GM21528 (cell line): Measurements from ENCODE around the gene GARIN3.
"Not testable (repeated sequence)": the region's sequence is repeated elsewhere in the genome, so short reads cannot be mapped to it uniquely, and the experiment has no call there.

Source experiments
- ATAC-seq: cut with Tn5 transposase; IDR thresholded peaks from one replicate; pipeline ENCODE4 v1.9.1; 2021; ENCODE audit warnings: mild to moderate bottlenecking, moderate library complexity; ENCODE audit not compliant: unreplicated experiment, low FRiP score

GARIN3 gene

GRCh38 chr5:157186309-157187045 lies 20.4 kb upstream of the GARIN3 start:
- no peak for ATAC-seq

- not testable (repeated sequence) for ATAC-seq
Measured at GRCh38 chr5:157185122-157185521, 19.1 kb upstream of the GARIN3 start.

- ATAC-seq: no peak
Measured at GRCh38 chr5:157184117-157184670, 18.1 kb upstream of the GARIN3 start.

- ATAC-seq: no peak
Measured at GRCh38 chr5:157182143-157182757, 16.2 kb upstream of the GARIN3 start.

GRCh38 chr5:157180374-157181264 lies 14.6 kb upstream of the GARIN3 start, which contains the start of gene ITK:
Gene ITK (plus strand): TSS chr5:157180840. CDS start chr5:157180978, 138 bp downstream.
- ATAC-seq: no peak

- no peak for ATAC-seq
Measured at GRCh38 chr5:157178966-157179365, 12.9 kb upstream of the GARIN3 start.

- no peak for ATAC-seq
Measured at GRCh38 chr5:157177953-157178352, 11.9 kb upstream of the GARIN3 start.

- ATAC-seq: no peak
Measured at GRCh38 chr5:157175071-157175612, 9.1 kb upstream of the GARIN3 start.

- ATAC-seq: peak; percentile 99
Measured at GRCh38 chr5:157172403-157172802, 6.3 kb upstream of the GARIN3 start.

GRCh38 chr5:157168286-157168685 lies 2.2 kb upstream of the GARIN3 start:
- no peak for ATAC-seq

GRCh38 chr5:157167214-157167621 lies 1.2 kb upstream of the GARIN3 start:
- no peak for ATAC-seq

- no peak for ATAC-seq
Measured at GRCh38 chr5:157165668-157166067, 396 bp downstream of the GARIN3 start.

- ATAC-seq: no peak
Measured at GRCh38 chr5:157165261-157165660, 803 bp downstream of the GARIN3 start.

- ATAC-seq: no peak
Measured at GRCh38 chr5:157164521-157164920, 1.5 kb downstream of the GARIN3 start.

- no peak for ATAC-seq
Measured at GRCh38 chr5:157162919-157163510, 3.0 kb downstream of the GARIN3 start.

- no peak for ATAC-seq
Measured at GRCh38 chr5:157161996-157162395, 4.1 kb downstream of the GARIN3 start.

- ATAC-seq: no peak
Measured at GRCh38 chr5:157160001-157160400, 6.1 kb downstream of the GARIN3 start.

GRCh38 chr5:157159209-157159751 lies 6.8 kb downstream of the GARIN3 start:
- no peak for ATAC-seq

GRCh38 chr5:157157293-157157891 lies 8.7 kb downstream of the GARIN3 start:
- no peak for ATAC-seq
